GM13977 (cell line): Measurements from ENCODE around the gene SHMT1.
"Not testable (repeated sequence)": the region's sequence is repeated elsewhere in the genome, so short reads cannot be mapped to it uniquely, and the experiment has no call there.

Experiments
- DNase-seq: peaks from one replicate; pipeline ENCODE4 v3.0.0; 2012; ENCODE audit warnings: low spot score
- CTCF ChIP-seq: IDR thresholded peaks from 2 replicates; pipeline ENCODE4 v1.5.1; 2012; ENCODE audit warnings: mild to moderate bottlenecking, control low read depth; ENCODE audit not compliant: insufficient read depth; ENCODE audit errors: extremely low read depth, missing control alignments
- in situ Hi-C: fragments of 300-500 bp; cut with MboI; formaldehyde crosslinking; loops from one replicate; pipeline ENCODE4 v1.12.0; 2022; ENCODE audit warnings: low sequenced_read_pairs, low pct_unique_long_range_greater_than_20kb, mixed read lengths, inconsistent platforms; ENCODE audit not compliant: unreplicated experiment

SHMT1 gene

GRCh38 chr17:18378205-18378505 is 14.8 kb upstream of the SHMT1 start:
- no peak for TF ChIP-seq CTCF
- in situ Hi-C loops, result no loop called here
- no peak for DNase-seq

GRCh38 chr17:18377437-18378204 is 14.3 kb upstream of the SHMT1 start, which contains the start of gene EVPLL:
Gene EVPLL, plus strand, starts transcription at chr17:18377778. Its CDS starts 3,160 bp downstream, at chr17:18380938.
- in situ Hi-C loops, result no loop called here
- no peak for DNase-seq
- TF ChIP-seq CTCF, result peak; percentile 15

- in situ Hi-C loops, result no loop called here
- TF ChIP-seq CTCF, result no peak
- DNase-seq, result no peak
These were observed 10.9 kb upstream of the SHMT1 start for GRCh38 chr17:18374216-18374615.

- DNase-seq, in situ Hi-C loops: not testable (repeated sequence)
These were observed 9.8 kb upstream of the SHMT1 start for GRCh38 chr17:18373181-18373580.

GRCh38 chr17:18371455-18371854 is 8.1 kb upstream of the SHMT1 start:
- in situ Hi-C loops, result no loop called here
- peak; percentile 18 for DNase-seq
- no peak for TF ChIP-seq CTCF

- in situ Hi-C loops, result no loop called here
- no peak for TF ChIP-seq CTCF
- no peak for DNase-seq
These were observed 7.4 kb upstream of the SHMT1 start for GRCh38 chr17:18370761-18371160.

GRCh38 chr17:18368946-18369345 is 5.6 kb upstream of the SHMT1 start:
- DNase-seq, result no peak
- no peak for TF ChIP-seq CTCF
- in situ Hi-C loops, result no loop called here
